Measurements from ENCODE around the gene PIRT.

DNA sequence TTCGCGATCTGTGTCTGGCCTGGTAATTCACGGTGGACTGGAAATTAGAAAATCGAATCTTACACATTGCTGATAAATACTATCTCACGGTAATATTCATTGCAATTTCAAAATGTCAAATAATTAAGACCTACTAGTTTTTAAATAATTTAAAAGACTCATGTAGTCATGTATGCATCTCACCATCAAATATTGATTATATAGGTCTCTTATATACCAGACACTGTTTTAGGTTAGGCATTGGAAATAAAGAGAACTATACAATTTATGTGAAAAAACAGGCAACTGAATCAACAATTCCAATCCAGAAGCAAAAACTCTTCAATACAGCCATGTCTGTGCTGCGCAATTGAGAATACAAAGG lies 7.5 kb upstream of the PIRT start:
- TF ChIP-seq, protein P1, sequence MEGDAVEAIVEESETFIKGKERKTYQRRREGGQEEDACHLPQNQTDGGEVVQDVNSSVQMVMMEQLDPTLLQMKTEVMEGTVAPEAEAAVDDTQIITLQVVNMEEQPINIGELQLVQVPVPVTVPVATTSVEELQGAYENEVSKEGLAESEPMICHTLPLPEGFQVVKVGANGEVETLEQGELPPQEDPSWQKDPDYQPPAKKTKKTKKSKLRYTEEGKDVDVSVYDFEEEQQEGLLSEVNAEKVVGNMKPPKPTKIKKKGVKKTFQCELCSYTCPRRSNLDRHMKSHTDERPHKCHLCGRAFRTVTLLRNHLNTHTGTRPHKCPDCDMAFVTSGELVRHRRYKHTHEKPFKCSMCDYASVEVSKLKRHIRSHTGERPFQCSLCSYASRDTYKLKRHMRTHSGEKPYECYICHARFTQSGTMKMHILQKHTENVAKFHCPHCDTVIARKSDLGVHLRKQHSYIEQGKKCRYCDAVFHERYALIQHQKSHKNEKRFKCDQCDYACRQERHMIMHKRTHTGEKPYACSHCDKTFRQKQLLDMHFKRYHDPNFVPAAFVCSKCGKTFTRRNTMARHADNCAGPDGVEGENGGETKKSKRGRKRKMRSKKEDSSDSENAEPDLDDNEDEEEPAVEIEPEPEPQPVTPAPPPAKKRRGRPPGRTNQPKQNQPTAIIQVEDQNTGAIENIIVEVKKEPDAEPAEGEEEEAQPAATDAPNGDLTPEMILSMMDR (IDR thresholded peaks at IDR 0.05; ENCODE audit: low read length) = no peak
- no peak for TF ChIP-seq EZH2phosphoT487 (IDR thresholded peaks at IDR 0.05; ENCODE audit: low read length)
